Fibroblast of skin of abdomen (primary cell): ENCODE data around the gene ACER1. TPM values are rescaled to one million over a fixed set of nuclear protein-coding genes. Genes with fewer than 3 reads are reported as not detected.
A peak's percentile ranks its signal among the peaks of the same experiment; 100 is the strongest.
"Not testable (repeated sequence)": the region's sequence is repeated elsewhere in the genome, so short reads cannot be mapped to it uniquely, and the experiment has no call there.

ENCODE experiments used
- DNase-seq: peaks from one replicate; pipeline ENCODE4 v3.0.0-alpha.2; 2013
- polyA plus RNA-seq, 2 experiments: library from polyadenylated mRNA; unstranded; fragments of 120-200 nt; gene quantifications; one replicate each; pipeline ENCODE4 v1.2.1, GENCODE V29; 2013; ENCODE audit not compliant: insufficient read length in 2 of 2

Gene ACER1
- 0.12 TPM for polyA plus RNA-seq (2013, experiment 1 of 2; ENCODE audit: insufficient read length)
- 0.06 TPM for polyA plus RNA-seq (2013, experiment 2 of 2; ENCODE audit: insufficient read length)

- no peak for DNase-seq
These were observed at the start of gene ACER1 for GRCh38 chr19:6333439-6333838. Gene ACER1 (minus strand): TSS chr19:6333612. CDS start chr19:6333551, 61 bp downstream.

DNA sequence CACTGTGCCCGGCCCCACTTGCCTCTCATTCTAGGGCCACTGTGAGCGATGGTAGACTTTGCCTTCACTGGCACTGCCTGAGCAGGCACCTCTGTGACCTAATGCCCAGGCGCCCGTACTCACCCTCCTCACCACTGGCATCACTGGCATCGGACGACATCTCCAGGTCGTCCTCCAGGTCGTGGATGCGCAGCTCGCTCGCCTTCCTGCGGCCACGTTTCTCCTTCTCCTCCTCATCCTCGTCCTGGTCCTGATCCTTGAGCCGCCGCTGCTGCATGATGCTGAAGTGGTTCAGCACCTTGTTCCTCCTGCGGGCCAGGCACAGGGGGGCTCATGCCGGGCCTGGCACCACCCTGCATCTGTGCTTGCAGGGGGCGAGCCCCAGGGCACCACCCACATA lies 49.8 kb upstream of the ACER1 start:
- DNase-seq: no peak

- no peak for DNase-seq
These were observed 47.8 kb upstream of the ACER1 start for GRCh38 chr19:6381030-6381750.

DNA sequence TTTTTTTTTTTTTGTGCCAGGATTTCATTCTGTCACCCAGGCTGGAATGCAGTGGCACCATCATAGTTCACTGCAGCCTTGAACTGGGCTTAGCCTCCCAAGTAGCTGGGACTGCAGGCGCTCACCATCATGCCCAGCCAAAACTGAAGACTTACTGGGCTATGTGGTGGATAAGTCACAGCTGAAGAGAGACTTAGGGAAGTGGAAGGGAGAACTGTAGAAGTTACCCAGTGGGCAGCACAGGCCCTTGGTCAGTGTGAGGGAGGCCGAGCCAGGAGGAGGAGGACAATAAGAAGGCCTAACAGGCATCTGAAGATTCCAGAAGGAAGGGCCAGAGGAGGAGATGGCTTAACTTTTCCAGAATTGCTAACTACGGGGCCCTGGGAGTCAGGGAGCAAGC lies 46.3 kb upstream of the ACER1 start:
- no peak for DNase-seq

DNA sequence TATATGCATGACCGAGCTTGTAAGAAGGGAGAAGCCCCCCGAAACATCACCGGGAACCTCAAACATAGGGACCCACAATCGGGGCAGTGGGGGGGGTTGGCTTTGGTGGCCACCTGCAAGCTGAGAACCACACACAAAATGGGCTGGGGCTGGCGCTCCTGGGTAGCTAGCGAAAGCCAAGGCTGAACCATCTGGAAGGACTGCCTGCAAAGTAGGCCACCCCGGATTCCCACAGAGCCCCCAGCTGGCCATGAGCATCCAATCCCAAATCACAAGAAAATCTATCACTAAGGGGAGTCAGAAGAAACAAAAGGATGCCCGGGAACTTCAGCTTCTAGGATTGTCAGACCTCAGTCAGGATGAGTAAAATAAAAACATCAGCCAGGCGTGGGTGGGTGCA lies 45.1 kb upstream of the ACER1 start:
- no peak for DNase-seq

DNA sequence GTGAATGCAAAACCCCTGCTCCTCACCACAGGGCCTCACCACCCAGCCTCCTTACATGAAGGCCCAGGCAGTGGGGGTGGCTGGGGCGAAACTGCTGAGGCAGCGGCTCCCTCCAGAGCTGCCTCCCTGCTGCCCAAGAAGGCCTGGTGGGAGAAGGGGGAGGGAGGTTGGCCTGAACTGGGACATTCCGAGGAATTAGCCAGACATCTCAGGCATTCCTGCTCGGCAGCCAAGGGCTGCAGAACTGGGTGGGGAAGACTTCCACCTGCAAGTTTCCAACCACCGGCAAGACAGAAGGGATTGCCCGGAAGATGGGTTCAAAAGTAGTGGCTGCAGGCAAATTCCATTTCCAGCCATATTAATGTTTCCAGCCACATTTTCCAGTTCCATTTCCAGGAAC lies 44.6 kb upstream of the ACER1 start:
- peak; percentile 81 for DNase-seq

GRCh38 chr19:6376512-6377190 lies 43.2 kb upstream of the ACER1 start:
- no peak for DNase-seq

- DNase-seq: no peak
These were observed 42.1 kb upstream of the ACER1 start, which contains the start of gene PSPN for GRCh38 chr19:6375411-6376010. Gene PSPN (minus strand): TSS chr19:6375933. CDS start chr19:6375849, 84 bp downstream.

- DNase-seq: no peak
These were observed 41.4 kb upstream of the ACER1 start for GRCh38 chr19:6374711-6375410.

- no peak for DNase-seq
These were observed 40.8 kb upstream of the ACER1 start for GRCh38 chr19:6374161-6374709.

- DNase-seq: no peak
These were observed 40.3 kb upstream of the ACER1 start for GRCh38 chr19:6373813-6374108.

DNA sequence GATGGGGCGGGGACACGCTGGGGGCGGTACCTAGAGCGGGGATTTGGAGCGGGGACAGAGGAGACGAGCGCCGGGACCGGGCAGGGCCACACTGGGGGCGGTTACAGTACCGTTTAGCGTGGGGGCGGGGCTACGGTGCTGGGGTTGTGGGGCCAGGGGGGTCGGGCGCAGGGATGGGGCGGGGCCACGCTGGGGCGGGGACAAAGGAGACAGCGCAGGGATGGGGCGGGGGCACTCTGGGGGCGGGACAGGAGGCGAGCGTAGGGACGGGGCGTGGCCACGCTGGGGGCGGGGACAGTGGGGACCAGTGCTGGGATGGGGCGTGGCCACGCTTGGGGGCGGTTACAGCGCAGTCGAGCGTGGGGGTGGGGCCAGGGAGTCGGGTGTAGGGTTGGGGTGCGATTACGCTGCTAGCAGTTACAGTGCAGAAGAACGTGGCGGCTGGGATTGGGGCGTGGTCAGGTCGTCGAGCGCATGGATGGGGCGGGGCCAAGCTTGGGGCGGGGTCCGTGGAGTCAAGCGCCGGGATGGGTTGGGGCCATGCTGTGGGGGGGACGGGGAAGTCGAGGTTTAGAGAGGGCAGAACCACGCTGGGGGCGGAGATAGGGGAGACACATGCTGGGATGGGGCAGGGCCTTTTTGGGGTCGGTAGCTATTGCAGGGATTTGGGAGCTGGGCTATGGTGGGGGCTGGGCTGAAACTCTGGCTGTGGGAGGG lies 39.8 kb upstream of the ACER1 start:
- DNase-seq: peak; percentile 98

GRCh38 chr19:6372594-6373095 lies 39.2 kb upstream of the ACER1 start, which contains the start of gene ALKBH7:
Gene ALKBH7 (plus strand): TSS chr19:6372794. CDS start chr19:6372821, 27 bp downstream.
- DNase-seq: peak; percentile 100

DNA sequence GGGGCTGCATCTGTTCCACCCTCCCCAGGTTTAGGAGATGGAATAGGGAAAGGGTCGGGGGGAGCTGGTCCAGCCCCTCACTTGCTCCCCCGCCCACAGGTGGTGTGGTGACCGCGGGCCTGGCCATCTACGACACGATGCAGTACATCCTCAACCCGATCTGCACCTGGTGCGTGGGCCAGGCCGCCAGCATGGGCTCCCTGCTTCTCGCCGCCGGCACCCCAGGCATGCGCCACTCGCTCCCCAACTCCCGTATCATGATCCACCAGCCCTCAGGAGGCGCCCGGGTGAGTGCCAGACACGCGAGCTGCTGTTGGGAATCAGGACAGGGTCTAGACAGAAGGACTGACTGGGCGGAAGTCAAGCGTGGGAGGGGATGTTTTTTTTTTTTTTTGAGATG lies 30.9 kb upstream of the ACER1 start:
- no peak for DNase-seq

- DNase-seq: no peak
These were observed 29.0 kb upstream of the ACER1 start for GRCh38 chr19:6362351-6362801.

DNA sequence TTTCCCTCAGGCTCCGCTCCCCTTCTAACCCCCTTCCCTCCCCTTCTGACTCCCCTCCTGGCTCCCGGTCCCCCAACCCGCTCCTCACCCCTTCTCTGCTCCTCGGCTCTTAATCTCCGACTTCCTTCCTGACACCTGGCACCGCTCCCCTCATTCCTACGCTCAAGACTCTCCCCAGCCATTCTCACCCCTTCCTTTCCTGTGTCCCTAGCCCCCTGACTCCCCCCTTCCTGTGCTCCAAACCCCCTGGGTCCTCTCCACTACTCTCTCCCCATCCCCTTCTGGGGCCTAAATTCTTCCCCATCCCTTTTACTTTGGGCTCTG lies 28.6 kb upstream of the ACER1 start:
- DNase-seq: no peak

GRCh38 chr19:6360857-6361216 lies 27.4 kb upstream of the ACER1 start:
- DNase-seq: not testable (repeated sequence)

GRCh38 chr19:6360445-6360844 lies 27.0 kb upstream of the ACER1 start:
- not testable (repeated sequence) for DNase-seq

DNA sequence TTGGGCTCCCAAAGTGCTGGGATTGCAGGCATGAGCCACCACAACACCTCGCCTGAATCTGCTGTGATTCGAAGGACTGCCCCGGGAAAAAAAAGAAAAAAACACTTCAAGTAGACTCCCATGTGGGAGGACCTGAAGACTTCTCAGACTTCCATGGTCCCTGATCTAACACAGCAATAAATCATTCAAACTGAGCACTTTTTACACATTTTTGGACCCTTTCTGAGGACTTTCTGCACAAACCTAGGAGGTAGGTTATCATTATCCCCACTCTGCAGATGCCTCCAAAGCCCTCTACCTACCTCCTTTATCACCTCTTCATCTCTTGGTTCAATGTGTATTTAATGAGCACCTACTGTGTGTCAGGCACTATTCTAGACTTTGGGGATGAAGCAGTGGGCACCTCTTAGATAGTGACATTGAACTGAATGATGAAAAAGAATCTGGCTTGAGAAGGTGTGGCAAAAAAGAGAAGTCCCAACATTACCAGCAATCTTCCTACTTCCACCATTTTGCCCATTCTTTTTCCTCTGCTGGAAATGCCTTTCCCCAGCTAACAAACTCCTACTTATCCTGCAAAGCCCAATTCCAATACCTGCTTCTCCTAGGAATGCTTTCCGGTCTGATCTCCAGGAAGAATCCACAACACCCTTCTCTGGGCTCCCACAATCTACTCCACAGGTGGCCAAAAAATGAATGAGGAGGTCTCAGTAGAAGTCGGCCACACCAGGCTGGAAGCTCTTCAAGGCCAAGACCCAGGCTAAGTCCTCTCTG lies 26.3 kb upstream of the ACER1 start:
- no peak for DNase-seq

- DNase-seq: no peak
These were observed 24.6 kb upstream of the ACER1 start for GRCh38 chr19:6358003-6358402.

DNA sequence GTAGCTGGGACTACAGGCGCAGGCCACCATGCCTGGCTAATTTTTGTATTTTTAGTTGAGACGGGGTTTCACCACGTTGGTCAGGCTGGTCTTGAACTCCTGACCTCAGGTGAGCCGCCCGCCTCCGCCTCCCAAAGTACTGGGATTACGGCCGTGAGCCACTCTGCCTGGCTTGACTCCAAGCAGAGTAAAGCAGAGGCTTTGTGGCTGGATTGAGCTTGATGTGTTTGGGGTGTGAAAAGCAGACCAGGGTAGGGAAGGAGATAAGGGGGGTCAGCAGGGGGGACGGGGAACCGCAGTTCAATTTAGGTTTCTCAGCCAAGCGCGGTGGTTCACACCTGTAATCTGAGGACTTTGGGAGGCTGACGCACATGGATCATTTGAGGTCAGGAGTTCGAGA lies 23.8 kb upstream of the ACER1 start:
- DNase-seq: no peak
